Activated CD4-positive, CD25-positive, alpha-beta regulatory T cell treated with anti-CD3 and anti-CD28 coated beads, Interleukin-2, amount 50 U/mL, for 72 hours (primary cell): Measurements from ENCODE around the gene RHOT2.

Experiments
- DNase-seq: peaks from one replicate; pipeline ENCODE4 v3.0.0; 2021

The RHOT2 gene

DNA sequence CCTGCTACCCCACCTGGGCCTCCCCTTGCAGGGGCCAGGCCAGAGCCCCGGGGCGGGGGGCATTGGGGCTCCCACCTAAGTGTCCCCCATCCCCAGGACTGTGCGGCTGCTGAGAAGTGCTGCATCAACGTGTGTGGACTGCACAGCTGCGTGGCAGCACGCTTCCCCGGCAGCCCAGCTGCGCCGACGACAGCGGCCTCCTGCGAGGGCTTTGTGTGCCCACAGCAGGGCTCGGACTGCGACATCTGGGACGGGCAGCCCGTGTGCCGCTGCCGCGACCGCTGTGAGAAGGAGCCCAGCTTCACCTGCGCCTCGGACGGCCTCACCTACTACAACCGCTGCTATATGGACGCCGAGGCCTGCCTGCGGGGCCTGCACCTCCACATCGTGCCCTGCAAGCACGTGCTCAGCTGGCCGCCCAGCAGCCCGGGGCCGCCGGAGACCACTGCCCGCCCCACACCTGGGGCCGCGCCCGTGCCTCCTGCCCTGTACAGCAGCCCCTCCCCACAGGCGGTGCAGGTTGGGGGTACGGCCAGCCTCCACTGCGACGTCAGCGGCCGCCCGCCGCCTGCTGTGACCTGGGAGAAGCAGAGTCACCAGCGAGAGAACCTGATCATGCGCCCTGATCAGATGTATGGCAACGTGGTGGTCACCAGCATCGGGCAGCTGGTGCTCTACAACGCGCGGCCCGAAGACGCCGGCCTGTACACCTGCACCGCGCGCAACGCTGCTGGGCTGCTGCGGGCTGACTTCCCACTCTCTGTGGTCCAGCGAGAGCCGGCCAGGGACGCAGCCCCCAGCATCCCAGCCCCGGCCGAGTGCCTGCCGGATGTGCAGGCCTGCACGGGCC, 35.2 kb upstream of the RHOT2 start:
- DNase-seq: no peak

DNA sequence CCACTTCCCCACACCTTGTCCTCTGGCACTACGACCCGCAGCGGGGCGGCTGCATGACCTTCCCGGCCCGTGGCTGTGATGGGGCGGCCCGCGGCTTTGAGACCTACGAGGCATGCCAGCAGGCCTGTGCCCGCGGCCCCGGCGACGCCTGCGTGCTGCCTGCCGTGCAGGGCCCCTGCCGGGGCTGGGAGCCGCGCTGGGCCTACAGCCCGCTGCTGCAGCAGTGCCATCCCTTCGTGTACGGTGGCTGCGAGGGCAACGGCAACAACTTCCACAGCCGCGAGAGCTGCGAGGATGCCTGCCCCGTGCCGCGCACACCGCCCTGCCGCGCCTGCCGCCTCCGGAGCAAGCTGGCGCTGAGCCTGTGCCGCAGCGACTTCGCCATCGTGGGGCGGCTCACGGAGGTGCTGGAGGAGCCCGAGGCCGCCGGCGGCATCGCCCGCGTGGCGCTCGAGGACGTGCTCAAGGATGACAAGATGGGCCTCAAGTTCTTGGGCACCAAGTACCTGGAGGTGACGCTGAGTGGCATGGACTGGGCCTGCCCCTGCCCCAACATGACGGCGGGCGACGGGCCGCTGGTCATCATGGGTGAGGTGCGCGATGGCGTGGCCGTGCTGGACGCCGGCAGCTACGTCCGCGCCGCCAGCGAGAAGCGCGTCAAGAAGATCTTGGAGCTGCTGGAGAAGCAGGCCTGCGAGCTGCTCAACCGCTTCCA, 34.4 kb upstream of the RHOT2 start:
- DNase-seq: no peak

DNA sequence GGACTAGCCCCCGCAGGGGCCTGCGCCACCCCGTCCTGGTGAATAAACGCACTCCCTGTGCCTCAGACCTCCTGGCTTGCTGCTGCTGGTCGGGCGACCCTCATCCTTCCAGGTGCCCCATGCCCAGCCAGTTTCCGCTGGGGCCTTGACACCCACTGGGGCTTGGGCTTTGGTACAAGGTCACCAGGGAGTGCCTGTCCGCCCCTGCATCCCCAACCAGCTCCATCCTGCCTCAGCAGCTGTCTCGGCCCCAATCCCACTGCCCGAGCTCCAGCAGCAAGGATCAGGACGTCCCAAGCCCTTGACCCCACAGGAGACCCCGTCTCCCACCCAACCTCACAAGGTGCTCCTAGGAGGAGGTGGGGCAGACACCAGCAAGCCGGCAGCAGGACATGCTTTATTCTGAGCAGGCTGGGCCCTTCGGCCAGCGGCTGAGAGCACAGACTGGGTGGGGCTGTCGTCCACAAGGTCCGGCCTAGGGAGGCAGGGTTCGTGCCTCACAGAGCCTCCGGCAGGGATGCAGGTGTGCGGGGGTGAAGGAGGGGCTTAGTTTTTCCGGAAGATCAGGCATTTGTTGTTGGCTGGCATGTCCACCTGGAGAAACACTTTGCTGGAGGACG, 33.8 kb upstream of the RHOT2 start:
- DNase-seq: no peak

DNA sequence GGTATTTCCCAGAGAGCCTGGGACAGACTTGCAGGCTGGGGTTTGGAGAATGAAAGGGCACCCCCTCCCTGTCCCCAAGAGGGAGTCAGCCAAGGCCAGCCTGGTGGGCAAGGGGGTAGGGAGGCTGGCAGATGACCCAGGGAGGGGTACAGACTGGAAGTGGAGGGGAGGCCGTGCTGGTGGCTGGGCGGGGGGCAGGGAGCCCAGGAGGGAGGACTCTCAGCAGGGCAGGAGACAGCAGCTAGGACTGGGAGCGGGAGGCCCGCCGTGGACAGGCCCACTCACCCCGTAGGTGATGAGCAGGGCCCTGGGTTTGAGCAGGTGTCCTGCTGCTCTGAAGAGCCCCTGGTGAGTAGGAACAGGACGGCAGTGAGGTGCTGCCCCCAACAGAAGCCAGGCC, 32.9 kb upstream of the RHOT2 start:
- DNase-seq: no peak

DNA sequence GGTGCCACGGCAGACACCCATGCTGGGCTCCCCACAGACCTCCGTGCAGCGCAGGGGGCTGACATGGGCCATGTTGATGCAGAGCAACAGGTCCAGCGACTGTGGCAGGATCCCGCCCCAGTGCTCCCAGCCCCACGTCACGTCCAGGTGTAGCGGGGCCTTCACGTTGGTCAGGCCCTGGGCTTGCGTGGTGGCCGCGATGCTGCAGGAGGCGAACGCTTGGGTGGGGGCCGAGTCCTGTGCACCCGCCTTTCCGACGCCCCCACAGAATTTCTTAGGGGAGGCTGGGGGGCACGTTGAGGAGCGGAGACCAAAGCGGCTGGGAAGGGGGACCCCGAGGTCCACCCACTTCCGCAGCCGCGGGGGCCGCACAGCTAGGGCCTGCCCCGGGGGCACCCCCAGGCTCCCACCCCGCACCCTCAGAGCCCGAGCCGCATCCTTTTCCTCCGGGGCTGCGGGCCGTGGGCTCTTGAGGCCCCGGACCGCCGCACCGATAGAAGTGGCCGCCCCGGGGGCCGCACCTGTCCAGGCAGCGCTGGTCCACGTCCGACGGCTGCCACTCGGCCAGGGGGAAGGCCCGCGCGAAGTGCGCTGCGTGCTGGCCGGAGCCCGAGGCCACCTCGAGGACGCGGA, 32.2 kb upstream of the RHOT2 start:
- no peak for DNase-seq

DNA sequence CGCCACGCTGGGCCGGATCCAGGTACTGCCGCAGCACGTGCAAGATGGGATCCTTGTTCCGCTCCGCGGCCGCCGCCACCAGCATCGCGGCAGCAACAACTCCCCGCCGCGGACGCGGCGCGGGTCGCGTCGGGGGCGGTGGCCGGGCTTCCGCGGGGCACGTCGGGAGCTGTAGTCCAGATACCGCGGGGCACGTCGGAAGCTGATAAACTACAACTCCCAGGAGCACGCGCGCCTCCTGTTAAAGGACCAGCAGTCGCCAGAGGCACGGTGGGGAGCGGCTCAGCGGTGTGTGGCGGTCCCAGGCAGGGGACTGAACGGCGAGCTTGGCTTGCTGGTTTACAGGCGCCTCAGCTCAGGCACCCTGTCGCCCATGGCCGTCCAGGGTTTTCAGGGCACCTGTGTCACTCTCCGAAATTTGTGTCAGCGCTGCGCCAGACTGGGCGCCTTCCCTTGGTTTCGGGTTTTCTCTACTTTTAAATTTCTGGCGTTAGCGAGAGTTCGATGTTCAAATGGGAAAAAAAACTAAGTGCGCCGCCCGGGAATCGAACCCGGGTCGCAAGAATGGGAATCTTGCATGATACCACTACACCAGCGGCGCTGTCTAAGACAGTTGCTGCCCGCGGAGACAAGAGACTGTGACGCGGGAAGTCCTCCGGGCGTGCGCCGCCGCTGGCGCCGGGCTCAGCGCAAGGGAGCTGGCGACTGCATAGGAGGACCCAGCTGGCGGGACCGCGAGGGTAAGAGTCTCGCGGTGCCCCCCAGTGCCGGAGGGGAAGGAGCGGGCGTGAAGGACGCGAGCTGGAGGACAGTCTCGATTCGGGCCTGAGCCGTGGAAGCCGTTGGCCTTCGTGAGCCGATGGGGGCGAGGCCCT, 31.5 kb upstream of the RHOT2 start, which contains the start of gene METTL26:
Gene METTL26 (minus strand): TSS at position 100 of the 875 bp plus-strand sequence. CDS start 15 bp downstream, at position 85.
- peak; percentile 94 for DNase-seq

DNA sequence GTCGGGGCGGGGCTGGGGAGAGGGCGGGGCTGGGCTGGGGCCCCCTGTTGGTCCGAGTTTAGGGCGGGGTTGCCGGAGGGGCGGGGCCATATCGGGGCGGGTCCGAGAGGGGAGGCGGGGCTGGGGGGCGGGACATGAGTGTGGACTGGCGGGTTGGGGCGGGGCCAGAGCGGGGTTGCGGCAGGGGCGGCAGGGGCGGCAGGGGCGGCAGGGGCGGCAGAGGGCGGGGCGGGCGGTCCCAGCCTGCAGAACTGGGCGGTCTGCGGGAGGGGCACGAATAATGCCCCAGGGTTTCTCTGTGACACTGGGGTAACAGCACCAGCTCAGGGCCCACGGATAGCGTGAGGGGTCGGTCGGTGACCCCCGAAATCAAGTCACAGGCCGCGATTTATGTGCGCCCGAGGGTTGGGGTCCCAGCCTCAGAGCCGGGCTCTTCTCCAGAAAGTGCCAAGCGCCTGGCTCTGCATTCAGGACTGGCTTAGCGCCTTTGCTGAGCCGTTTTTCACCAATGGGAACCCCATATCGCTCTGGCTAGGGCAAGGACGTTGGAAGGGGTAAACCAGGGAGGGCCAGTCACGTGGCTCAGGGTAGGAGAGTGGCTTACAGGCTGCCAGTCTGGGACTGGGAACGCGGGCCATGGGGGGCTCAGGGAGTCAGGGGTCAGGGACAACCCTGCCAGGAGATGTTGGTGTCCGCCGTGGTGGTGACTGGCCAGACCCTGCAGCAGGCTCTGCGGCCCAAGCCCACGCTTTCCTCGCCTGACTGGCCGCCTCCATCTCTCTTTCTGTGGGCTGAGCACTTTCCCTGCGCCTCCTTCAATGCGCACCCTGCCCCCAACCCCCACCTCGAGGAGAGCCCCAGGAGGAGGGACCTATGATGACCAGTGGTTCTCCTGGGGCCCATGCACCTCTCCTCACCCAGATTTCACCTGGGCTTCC, 30.6 kb upstream of the RHOT2 start:
- DNase-seq: no peak

DNA sequence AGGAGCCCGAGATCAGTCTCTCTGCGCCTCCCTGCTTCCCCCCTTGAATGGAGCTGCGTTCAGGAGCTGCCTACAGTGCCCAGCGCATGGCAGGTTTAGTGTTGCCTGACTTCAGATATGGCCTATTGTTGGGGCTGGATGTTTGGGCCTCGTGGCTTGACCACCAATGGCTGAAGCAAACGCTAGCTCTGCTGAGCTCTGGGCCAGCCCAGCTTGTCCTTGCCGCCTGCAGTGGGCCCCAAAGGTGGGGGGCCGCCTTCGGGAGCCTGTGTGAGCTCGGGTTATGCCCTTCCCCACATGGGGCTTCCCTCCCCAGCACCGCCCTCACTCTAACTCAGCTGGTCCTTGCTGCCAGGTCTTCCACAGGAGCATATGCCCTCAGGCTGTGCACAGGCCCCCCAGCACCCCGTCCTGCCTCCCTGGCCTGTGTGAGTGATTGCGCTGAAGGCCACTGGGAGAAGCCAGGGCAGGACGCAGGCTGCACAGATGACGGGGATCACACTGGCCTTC, 29.8 kb upstream of the RHOT2 start:
- DNase-seq: no peak

DNA sequence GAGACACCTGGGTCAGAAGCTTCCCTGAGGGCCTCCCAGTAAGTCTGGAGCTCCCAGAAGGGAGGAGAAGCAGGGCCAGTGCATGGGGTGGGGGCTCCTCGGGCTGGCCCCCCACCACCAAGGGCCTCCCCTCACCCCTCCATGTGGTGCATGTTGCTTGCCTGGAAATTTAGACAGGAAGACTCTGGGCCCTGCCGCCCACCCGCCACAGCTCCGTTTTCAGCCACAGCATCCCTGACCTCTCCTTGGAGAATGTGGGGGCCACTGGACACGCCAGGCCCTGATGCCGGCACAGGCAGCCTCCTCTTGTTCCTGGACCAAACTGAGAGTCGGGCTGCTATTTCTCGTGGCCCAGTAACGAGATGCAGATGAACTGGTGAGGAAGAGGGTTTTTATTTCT, 29.1 kb upstream of the RHOT2 start:
- no peak for DNase-seq

DNA sequence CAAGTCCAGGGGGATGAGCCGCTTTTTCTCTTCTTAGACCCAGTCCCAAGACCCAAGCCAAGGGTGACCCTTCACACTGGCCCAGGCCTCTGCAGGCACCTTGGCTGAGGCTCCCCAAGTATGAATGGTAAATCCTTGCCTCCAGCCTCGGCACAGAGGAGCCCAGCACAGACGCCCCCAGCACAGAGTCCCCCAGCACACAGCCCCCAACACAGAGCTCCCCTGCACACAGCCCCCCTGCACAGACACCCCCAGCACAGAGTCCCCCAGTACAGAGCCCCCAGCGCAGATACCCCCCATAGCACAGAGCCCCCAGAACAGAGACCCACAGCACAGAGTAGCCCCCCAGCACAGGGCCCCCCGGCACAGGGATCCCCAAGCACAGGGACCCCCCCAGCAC, 27.3 kb upstream of the RHOT2 start:
- DNase-seq: no peak

DNA sequence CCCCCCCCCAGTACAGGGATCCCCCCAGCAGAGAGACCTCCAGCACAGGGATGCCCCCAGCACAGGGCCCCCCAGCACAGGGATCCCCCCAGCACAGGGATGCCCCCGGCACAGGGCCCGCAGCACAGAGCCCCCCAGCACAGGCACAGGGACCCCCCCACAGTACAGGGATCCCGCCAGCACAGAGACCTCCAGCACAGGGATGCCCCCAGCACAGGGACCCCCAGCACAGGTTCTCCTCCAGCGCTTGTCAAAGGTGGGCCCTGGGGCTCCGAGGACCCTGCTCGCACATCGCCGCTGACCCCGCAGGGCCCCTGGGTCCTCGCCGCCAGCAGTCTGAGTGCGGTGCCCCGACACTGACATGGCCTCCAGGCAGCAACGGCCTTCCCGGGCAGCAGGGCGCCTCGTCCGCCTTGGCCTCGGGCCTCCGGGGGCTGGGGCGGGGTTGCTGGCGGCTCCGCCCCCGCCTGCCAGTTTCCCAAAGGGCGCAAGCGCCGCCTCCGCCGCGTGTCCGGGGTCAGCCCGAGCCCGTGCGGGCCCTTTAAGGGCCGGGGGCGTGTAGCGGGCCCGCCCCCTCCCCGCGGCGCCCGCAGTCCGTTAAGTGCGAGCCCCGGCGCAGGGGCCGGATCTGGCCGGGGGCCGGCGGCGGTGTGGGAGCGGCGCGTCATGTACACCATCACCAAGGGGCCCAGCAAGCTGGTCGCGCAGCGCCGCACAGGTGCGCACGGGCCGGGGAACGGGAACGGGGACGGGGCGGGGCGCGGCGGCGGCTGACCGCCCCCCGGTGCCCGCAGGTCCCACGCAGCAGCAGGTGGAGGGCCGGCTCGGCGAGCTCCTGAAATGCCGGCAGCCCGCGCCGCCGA, 26.4 kb upstream of the RHOT2 start, which contains the start of gene MCRIP2:
Gene MCRIP2 (plus strand): TSS at position 503 of the 863 bp plus-strand sequence. CDS start 164 bp downstream, at position 667.
- peak; percentile 82 for DNase-seq

DNA sequence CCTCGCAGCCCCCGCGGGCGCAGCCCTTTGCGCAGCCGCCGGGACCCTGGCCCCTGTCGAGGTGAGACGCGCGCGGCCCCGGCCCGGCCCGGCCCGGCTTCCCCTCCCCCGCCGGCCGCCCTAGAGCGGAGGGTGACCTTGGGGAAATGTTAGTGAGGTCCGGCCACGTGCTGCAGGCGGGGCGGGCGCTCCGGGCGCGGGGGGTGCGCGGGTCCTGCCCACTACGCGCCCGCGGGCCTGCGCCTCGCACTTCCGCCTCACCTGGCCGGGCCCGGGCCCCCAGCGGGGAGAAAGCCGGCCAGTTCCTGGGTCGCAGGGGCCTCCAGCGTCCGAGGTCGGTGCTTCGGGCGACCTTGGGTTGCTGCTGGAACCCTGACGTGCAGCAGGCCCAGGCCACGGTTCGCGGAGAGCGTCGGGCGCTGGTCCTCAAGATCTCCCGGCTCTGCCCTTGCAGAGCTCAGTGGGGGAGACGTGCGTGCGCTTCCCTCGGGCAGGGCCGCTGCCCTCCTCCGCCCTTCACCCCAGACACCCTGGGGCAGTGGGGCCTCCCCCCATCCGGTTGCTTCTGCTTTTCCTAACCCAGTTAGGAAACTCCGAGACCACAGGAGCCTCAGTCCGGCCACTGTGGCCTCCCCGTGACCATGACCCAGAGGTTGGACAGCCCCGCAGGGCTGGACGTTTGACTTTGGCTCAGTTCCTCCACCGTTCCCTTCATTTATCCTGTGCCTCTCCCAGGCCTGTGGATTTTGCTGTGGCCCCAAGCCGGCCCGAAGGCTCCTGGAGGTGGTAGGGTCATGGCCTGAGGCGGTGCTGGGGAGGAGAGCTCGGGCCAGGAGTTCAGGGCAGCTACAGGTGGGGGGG, 25.5 kb upstream of the RHOT2 start:
- peak; percentile 57 for DNase-seq

DNA sequence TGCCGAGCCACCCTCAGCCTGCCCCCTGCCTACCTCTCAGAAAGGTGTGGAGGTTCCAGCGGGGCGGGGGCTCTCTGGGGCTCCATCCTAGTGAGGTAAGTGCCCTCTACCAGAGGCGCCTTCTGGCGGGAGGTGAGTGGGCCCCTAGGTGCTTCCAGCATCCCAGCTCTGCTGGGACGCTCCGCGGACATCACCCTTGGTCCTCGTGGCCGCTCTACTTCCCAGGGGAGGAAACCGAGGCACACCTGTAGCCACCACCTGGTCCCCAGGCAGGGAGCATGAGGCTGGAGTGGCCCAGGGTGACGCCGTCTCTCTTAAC, 24.9 kb upstream of the RHOT2 start:
- no peak for DNase-seq

DNA sequence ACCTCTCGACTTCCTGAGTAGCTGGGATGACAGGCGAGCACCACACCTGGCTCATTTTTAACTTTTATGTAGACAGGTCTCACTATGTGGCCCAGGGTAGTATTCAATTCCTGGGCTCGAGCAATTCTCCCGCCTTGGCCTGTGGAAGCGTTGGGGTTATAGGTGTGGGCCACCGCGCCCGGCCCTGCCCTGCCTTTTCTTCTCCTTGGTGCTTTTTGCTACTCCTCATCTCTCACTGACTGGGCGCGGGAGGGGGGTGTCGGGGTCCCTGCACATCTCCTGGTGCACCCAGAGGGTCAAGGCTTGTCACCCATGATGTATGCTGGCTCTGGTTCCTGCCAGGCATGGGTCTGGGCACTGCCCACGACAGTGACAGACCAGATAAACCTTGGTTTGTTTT, 23.4 kb upstream of the RHOT2 start:
- DNase-seq: no peak

DNA sequence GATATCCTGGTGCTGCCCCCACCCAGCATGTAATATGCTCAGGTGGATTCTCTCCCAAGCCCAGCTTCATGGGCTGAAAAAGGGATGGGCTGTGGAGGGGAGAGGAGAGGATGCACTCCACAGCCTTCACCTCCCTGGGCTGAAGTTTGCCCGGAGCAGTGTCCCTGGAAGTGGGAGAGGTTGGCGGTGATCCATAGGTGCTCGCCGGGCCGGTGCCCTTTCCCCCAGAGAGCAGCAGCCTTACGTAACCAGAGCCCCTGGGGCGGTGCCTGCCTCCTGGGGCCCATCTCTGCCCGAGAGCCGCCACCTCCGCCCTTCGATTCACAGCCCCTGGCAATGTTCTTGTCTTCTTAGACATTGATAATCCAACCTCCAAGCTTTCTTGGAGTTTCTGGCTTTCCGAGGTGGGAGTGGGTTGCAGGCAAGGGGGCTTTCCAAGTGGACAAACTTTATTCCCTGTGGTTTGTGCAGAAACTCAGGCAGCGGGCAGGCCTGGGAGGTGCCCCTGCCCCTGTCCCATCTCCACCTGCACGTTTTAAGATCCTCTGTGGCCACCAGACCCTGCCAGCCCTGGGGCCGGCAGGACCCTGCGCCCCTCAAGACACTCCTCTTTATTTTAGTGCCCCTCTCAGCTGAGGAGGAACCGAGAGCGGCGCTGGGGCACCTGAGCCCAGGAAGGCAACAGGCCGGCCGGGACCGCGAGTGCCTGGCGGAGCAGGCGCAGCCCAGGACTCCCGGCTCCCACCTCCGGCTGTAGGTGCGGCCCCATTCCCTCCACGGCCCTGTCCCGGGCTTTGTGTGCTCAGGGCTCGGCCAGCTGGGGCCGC, 21.9 kb upstream of the RHOT2 start:
- DNase-seq: no peak

DNA sequence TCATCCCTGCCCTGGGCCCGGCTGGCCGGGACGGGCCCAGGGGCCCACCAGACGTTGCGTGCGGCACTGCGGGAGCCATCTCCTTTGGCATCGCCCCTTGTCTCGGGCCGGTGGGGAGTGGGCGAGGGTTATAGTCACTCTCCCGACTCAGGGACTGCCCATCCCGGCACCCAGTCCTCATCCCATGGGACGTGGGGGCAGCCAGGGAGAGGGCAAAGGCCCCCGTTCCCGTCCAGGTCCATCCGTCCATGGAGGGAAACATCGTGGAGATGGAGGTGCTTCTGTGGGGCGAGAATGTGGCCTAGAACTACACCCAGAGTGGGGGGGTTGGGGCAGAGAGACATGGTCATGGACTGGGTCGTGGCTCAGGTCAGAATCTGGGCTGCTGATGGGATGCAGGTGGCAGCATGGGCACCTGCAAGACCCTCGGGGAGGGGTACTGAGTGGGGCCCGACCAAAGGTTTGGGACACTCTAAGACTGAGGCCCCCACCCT, 21.2 kb upstream of the RHOT2 start:
- no peak for DNase-seq

DNA sequence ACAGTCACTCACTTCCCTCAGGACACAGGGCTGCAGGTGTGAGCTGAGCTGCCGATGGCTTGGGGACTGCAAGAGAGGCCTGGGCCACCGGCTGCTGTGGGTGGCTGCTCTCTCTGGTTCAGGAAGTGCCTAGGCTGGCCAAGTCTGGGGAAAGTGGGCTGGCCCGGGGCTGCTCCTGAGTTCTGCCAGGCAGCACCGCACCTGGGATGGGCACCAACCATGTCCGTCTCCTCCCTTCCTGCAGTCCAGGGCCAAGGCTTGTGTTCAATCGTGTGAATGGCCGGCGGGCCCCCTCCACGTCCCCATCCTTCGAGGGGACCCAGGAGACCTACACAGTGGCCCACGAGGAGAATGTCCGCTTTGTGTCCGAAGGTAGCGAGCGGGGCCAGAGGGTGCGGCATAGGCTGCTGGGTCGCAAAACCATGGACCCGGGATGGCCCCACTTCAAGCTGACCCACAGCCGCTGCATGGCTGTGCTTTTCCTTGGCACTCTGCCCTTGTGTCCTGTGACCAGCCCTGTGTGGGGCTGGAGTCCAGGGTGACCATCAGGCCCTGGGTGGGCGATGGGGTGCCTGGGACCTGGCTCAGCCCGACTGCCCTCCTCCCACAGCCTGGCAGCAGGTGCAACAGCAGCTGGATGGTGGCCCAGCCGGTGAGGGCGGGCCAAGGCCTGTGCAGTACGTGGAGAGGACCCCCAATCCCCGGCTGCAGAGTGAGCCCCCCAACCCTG, 20.6 kb upstream of the RHOT2 start:
- DNase-seq: no peak
